Measurements from ENCODE around the gene GMPR.

Gene GMPR

DNA sequence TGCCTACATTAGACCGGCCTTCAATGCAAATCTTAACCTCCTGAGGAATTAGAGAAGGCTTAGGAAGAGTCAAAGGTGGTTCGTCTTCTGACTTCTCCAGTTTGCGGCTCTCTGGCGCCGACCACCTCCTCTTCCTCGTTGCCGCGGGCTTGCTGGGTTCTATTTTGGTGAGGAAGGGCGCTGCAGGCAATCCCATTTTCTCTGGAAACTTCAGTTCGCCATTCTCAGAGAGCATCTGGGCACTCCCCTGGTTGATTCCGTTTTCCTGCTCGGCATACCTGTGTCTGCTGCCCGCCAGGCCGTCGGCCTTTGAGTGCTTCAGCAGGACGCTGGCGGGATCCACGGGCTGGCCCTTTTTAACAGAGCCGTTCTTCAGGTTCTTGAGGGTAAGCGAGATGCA lies 67.9 kb downstream of the GMPR start:
- DNase-seq = no peak

DNA sequence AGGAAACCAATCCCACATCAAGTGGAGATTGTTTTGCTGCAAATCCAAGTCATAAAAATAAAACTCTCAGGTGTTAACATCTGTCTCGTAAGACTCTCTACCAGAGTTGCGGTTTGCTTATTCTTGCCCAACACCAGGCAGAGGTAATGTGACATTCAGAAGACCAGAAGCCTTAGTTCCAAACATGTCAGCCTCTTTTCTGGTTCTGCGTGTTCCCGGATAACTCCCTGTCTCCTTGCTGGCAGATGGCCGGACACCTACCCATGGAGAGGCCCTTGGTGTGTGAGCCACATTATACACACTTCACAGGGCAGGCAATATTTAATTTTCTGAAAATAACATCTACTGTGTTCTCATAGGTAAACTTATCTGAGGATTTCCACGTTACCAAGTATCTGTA lies 73.4 kb downstream of the GMPR start:
- DNase-seq = no peak

DNA sequence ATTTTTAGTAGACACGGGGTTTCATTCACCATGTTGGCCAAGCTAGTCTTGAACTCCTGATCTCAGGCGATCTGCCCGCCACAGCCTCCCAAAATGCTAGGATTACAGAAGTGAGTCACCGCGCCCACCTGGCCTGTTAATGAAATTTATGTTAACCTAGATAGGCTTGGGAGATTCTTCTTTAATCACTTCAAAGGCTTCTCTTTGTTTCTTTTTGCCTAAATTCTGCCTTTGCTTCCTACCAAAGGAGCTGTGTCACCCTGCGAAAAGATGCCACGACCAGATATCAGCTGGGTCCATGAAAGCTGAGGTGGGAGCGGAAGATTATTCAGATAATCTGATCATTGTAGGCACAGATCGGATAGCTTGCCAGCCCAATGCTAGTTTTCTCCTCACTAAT lies 75.3 kb downstream of the GMPR start:
- no peak for DNase-seq

DNA sequence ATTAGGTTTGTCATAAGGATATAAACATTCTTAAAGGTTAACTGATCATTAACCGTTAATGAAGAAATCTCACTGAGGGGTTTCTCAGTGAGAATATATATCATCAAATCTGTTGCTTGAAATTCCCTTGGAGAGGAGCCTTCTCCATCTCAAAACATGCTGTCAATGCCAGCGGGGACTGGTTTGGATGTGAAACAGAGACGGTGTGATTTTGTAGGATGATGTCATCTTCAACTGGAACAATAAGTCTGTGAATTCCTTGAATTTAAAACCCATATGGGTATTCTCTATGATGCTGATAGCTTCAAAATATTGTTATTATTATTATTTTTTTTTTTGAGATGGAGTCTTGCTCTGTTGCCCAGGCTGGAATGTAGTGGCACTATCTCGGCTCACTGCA lies 75.9 kb downstream of the GMPR start:
- DNase-seq = no peak

DNA sequence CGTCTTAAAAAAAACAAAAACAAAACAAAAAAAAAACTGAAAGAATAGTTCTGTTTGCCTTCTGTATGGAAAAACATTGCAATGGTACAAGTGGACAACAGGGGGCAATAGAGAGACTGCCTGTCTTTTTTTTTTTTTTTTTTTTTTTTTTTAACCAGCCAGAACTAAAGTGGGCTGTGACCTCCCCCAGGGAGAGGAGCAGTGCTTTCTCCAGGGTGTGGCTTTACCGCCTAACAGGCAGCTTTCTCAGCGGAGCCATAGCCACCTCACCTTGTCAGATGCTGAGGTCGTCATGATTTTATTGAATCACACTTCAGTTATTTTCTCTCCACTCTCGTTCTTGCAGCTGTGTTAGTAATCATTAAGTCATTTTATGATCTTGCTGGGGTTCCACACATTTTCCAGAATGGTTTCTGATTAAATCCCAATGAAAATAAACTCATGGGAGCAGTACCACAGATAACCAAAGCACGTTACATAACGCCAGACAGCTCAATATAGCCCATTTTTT lies 78.4 kb downstream of the GMPR start:
- peak; percentile 10 for DNase-seq

DNA sequence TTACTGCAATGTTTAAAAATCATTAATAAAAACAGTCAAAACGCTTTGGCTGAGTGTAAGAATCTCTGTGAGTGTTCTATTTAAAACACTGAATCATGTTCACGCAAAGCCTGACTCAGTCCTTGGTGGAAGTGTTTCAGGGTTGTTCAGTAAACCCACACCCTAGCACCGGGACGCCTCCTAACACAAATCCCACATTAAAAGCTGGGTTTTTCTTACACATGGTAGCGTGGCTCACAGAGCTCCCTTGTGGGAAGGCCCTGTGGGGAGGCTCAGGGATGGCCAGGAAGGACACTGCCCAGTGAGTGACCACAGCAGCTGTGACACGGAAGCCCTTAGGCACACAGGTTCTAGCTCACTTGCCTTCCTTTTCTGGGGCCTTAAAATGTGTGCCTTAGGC lies 80.2 kb downstream of the GMPR start:
- no peak for DNase-seq

DNA sequence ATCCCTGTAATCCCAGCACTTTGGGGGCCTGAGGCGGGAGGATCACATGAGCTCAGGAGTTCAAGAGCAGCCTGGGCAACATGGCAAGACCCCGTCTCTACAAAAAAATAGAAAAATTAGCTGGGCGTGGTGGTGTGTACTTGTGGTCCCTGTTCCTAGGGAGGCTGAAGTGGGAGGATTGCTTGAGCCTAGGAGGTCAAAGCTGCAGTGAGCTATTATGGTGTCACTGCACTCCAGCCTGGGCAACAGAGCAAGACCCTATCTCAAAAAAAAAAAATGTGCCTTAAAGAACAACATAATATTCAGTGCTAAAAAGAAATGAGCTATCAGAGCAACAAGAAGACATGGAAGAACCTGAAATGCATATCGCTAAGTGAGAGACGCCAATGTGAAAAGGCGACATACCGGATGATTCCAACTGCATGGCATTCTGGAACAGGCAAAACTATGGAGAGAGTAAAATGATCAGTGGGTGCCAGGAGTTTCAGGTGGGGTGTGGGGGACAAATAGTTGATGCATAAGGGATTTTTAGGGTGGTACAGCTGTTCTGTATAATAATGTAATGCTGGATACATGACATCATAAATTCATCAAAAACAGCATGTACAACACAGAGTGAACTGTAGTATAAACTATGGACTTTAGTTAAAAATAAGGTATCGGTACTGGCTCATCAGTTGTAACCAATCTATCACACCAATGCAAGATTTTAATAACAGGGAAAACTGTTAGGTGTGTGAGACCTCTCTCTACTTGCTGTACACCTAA lies 80.8 kb downstream of the GMPR start:
- no peak for DNase-seq

DNA sequence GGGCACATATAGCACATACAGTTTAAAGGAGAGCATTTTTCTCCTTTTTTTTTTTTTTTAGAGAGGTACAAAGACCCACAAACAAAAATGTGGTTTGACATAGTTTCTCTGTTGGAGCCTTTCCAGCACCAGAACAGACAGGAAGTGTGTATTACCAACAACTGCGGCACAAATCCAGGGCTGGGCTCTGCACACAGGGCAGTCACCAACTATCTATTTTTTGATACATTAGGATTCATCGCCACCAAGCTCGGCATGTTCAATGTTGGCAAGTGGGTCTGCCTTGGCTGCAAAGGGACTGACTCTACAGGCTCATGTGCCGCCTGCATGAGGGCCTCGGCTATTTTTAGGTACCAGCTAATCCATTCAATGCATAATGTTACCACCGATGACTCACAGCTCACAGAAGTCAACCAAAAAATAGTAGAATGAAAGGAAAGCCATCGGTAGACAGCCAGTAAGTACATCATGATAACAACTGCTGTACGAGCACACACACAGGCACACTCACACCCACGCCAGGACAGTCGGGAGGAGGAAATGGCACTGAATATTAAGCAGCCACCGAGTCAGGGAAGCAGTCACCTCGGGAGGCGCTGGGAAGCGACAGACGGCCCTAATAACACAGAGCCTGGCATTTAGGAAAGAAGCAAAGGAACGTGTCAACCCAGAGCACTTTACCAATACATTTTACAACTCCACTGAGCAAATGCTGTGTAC lies 81.6 kb downstream of the GMPR start:
- DNase-seq = peak; percentile 59

DNA sequence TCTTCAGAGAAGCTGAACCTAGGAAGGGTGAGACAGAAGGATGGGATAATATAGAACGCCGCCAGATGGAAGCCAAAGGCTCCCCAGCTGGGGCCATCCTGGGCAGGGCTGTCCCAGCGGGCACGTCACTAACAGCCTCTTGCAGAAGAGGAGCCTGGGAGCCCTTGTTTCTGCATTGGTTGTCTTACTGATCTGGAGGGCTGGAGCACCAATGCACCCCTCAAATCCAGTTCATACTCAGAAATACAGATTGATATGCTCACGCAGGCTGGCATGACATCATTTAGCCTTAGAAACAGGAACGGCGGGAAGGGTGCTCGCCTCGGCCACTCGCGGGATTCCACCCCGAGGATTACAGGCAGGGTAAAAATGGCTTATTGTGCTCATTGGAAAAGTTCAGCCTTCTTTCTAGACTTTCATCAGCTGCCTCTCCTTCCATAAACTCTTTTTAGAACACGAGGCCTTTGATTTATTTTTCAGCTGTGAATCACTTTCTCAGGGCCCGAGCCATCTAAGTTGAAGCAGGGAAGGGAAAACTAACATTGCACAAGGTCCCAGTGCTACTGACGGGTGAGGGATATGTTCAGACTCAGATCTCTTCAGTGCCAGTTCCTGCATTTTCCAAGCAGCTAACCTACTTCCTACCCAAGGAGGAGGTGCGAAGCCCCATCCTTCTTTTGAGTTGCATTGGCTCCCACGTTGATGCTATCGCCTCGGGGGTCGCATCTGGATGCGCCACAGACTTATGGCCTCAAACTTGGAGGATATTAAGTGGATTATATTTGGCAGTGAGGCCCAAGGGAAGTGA lies 82.3 kb downstream of the GMPR start:
- DNase-seq = no peak

DNA sequence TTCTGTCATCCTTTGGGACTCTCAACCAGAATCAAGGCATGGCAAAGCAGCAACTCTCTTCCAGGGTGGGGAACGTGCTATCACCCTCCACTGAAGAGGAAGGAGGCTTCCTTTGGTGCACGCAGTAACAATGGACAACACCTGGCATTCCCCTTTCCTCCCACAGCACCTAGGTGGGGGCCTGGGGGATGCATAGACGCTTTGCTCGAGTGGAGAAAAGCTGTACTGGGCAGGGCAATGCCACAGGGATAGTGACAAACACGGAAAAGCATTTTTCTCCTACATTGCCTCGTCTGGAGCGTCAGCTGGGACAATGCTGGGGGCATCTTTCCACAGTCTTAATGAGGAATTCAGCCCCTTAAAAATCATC lies 82.9 kb downstream of the GMPR start:
- no peak for DNase-seq

DNA sequence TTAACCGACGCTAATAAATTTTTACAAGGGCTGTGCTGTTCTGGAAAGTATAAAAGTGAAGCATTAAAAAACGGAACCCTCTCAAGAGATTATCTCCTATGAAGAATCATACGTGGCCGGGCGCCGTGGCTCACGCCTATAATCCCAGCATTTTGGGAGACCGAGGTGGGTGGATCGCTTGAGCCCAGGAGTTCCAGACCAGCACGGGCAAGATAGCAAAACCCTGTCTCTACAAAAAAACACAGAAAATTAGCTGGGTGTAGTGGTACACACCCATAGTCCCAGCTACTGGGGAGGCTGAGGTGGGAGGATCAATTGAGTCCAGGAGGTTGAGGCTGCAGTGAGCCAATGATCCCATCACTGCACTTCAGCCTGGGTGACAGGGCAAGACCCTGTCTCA lies 83.4 kb downstream of the GMPR start:
- DNase-seq = no peak

DNA sequence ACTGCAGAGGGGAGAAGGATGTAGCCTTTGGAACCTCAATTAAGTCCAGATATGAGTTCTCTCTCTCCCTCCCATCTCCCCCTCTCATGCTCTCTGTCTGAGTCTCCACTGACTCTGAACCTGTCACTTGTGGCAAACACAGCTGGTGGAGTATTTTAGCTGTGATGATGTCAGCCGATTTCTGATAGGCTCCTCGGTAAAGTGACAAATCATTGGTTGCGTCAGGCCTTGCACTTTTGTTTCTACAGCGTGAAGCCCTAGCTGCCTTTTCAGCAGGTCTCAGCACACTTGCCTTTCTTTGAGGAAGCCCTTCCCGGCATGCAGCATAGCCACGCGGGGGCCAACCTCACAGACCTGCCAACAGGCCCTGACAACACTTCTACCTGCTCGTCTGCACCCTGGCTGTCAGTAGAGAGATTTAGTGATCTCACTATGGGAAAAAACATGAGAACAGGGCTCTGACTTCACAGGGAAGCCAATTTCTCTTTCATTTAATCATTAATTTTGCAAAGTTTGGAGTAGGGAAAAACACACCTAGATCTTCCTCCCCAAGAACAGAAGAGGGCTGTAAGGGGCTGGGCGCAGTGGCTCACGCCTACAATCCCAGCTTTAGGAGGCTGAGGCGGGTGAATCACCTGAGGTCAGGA lies 84.4 kb downstream of the GMPR start:
- DNase-seq = peak; percentile 62

DNA sequence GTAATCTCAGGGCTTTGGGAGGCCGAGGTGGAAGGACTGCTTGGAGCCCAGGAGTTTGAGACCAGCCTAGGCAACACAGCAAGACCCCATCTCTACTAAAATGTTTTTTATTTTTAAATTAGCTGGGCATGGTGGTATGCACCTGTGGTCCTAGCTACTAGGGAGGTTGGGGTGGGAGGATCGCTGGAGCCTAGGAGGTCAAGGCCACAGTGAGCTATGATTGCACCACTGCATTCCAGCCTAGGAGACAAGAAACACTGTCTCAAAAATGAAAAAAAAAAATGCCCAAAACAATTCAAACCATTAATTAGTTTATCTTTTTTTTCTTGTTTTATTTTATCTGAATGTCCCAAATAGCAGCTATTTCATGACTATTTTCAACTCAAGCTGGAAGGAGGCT lies 85.8 kb downstream of the GMPR start:
- no peak for DNase-seq

DNA sequence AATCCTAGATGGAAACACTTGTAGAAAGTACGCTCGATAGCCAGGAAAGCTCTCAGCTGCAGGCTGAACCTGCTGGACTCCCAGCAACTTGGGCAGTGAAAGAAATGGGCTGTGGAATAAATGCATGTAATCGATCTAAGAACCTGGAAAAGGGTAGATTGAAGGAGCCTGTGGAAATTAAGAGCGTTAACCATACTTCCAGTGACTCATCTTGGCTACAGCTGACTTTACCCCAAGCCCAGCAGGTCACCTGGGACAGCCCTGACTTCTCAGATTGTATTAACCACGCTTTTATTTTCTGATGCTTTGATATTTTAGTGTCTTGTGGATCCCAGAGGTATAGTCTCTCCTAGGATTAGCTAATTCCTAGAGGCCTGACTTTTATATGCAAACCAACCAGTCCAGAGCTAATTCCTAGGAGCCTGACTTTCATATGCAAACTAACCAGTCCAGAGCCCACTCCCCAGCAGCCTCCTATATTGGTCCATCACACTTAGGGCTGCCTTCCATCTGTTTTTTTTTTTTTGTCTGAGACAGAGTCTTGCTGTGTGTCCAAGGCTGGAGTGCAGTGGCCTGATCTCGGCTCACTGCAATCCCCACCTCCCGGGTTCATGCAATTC lies 86.3 kb downstream of the GMPR start:
- no peak for DNase-seq

DNA sequence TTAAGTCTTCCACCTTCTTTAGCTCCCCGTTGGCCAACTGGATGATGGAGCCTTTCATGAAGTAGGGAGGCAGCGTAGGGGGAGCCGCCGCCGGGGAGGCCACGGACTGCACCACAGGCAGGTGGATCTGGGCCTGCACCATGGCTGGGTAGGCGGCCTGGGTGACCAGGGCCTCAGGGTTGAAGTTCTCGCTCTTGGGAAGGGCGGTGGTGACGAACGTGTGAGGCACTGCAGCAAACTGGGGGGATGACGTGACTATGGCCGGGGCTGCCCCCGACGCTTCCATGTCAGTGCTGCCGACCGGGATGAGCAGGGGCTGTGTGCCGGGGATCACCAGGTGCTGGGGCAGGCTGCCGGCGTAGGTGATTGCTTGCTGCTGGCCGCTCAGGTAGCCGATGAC lies 88.1 kb downstream of the GMPR start:
- DNase-seq = no peak

DNA sequence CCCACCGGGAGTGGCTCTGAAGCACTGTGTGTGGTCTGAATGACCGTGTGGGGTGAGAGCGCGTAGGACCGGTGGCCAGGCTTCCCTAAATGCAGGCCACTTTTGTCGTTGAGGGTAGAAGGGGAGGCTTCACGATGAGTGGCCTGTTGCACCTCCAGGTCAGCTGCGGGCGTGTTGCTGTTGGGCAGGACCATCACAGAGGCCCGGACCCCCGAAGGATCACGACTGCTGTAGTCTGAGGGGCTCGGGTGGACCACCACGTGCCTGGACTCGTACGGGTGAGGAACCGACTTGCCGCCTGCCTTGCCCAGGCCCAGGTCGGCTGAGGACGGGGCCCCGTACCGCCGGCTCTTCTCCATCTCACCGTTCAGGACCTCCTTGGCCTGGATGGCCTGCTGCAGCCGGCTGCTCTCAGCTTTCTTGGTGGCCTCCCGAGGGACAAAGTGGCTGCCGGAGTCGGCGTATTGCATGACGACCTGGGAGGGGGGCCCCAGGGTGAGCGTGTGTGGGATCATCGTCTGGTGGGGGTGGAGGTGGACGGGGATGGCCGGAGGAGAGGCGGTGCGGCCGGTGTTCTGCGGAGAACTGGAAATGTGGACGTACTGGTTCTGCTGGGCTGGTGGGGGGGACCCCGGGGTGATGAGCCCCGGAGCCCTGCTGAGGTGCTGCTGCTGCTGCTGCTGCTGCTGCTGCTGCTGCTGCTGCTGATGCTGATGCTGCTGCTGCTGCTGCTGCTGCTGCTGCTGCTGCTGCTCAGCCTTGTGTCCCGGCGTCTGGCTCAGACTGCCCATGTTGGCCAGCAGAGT lies 88.8 kb downstream of the GMPR start:
- no peak for DNase-seq

DNA sequence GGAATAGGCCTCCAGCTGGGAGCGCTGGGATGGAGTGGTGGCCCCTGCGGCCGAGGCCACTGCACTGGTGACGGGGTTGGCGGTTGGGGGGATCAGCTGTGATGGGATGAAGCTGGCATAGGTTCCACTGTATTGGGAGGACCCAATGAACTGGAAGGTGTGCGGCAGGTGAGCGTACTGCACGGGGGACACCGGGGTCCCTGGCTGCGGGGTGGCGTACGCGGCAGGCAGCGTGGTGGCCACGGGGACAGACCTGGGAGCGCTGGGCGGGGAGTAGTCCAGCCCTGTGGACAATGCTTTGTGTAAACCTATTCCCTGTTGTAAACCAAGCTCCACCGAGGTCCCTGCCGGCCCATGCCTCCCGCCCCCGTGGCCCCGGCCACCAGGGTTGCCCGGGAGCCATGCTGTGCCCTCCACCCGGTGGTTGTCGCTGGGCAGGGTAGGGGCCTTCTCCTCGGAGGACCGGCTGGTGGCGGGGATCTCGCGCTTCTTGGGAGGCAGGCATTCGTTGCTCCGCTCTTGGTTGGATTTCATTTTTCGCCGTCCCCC lies 89.5 kb downstream of the GMPR start:
- DNase-seq = no peak

DNA sequence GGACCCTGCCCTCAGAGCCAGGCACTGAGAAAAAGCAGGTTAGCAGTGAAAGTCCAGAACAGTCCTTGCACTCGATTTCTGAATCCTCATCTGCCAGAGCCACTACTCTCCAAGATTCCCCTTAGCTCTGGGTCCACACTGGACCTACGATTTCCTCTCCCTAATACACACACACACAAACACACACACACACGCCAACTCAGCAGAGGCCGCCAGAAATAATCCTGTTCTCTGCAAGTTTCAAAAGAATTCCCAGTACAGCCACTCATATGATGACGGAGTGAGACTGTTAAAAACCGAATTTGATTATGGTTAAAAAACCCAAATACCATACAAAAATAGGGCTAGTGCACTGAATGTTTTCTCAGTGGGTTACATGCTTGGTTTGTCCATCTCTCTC lies 90.8 kb downstream of the GMPR start:
- no peak for DNase-seq

DNA sequence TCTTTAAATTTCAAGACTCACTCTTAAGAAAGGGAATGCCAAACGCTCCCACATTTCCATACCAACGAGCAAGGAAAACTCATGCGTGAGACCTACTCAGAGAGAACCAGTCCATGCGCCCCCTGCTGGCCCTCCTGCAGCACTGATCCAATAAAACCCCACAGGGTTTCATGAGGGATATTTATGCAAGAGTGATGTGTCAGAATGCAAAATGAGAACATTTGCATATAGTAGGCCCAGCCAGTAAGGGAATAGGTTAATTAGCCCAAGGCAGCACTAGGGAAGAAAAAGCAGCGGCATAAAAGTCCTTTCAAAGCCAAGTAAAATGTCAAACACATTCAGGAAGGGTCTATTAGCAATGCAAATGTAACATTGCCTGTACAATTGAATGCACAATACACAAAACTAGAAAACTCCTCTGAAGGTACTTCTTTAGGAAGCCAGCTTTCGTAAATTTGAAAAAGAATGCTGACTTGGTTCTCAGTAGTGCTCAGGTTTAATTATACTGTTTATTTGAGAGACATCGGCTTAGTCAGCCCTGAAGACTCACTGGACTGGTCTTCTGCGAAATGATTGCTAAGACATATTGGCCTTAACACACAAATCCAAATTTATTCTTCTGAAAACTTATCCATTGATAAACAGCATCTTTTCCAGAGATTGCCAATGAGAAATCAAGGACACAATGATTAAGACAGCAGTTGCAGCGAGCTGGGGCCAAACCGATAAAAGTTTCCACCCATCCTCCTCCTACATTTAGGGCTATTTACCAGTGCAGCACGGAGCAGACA lies 93.2 kb downstream of the GMPR start:
- peak; percentile 62 for DNase-seq

DNA sequence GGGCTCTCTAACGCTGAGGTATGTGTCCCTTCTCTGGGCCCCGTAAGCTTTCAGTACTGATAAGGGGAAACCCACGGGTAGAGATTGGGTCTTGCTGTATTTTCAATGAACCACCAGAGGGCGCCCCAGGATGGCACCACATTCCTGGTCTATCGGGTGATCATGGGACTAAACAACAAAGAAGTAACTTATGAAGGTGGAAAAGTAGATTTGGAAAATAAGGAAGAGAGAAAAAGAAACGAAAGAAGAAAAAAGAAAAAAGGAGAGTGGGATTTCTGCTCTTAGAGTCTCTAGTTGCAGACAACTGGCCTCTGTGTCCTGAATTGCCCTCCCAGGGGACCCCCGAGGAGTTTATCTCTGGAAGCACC lies 93.8 kb downstream of the GMPR start:
- DNase-seq = peak; percentile 77

DNA sequence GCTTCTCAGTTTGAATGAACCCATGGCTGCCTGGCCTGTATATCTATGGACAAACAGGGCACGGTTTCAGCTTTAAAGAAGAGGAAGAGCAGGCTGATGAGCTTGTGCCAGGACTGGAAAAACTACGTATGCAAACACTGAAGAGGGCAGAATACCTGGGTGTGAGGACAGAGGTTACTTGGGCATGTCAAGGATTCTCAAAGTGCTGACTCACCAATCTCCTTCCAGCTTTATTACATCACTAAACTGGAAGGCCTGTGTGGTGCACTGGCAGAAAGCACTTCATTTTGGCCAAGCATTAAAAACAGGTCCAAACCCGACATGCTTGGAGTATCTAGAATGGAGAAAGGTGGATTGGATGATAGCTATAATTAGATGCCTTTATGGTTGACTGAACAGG lies 95.2 kb downstream of the GMPR start:
- DNase-seq = no peak
